Measurements from ENCODE around the gene ZNF519. TPM values are rescaled to one million over a fixed set of nuclear protein-coding genes. Genes with fewer than 3 reads are reported as not detected.

ZNF519 gene
- total and polyA plus RNA-seq, 2 of the 8 experiments (the other 6 are each of a cell fraction or from before 2014, with no cell fraction given), result 24.0 to 38.6 TPM

DNA sequence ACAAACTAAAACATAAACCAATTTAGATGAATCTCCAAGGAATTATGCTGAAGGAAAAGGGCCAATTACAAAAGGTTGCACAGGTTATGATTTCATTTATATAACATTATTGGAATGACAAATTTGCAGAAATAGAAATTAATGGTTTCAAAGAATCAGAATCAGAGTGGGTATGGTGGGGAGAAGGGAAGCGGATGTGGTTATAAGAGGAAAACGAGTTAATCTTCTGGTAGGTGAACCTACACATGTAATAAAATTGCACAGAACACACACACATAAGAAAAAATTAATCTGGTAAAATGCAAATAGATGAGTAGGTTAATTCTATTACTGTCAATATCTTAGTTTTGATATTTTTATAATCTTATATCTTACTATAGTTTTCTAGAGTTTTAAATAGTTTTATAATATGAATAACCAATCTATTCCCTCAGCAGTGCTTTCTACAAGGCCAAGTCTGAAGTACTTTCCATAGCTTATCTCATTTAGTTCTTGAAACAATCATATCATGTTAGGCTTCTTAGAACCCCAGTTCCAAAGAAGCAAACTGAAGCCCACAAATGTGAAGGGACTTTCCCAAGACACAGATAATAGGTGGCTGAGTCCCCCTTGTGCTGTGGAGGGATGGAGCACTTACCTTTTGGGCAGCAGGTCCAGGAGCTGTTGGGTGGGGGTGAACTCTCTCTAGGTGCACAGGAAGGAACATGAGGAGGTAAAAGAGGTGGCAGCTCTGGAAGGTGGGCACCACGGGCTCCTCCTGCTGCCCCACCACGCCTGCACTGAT is 31.5 kb downstream of the ZNF519 start:
- TF ChIP-seq RXRA (IDR thresholded peaks at IDR 0.05; ENCODE audit: insufficient read depth, low read depth, low read length), result no peak
- no peak for TF ChIP-seq EP300 (IDR thresholded peaks at IDR 0.05; ENCODE audit: borderline replicate concordance in 1 of 2, low read depth in 2 of 2, low read length in 2 of 2)
- no peak for TF ChIP-seq TBP (IDR thresholded peaks at IDR 0.05; ENCODE audit: low read depth, low read length)
- no peak for TF ChIP-seq GABPA (IDR thresholded peaks at IDR 0.05; ENCODE audit: borderline replicate concordance, insufficient read depth, low read length)
- no peak for TF ChIP-seq MAX (IDR thresholded peaks at IDR 0.05)
- TF ChIP-seq SIN3A (conservative IDR thresholded peaks at IDR 0.05 in 1 of 2, IDR thresholded peaks at IDR 0.05 in 1 of 2; ENCODE audit: low read depth in 1 of 2, low read length in 2 of 2), result no peak
- TF ChIP-seq TAF1 (IDR thresholded peaks at IDR 0.05; ENCODE audit: low read depth, low read length), result no peak
- TF ChIP-seq PHF8 (conservative IDR thresholded peaks at IDR 0.05; ENCODE audit: low read depth, low read length), result no peak
- no peak for TF ChIP-seq POLR2AphosphoS5 (IDR thresholded peaks at IDR 0.05; ENCODE audit: low read depth, low read length)
- no peak for TF ChIP-seq ZNF274 (IDR thresholded peaks at IDR 0.05; ENCODE audit: borderline replicate concordance, extremely low read depth, low read length)
- Histone ChIP-seq H3K23ac (ENCODE audit: insufficient read length) (no peak overlapping the region), H3K79me1 (ENCODE audit: low read depth, low read length) (0 out of 2 replicates have a peak, but pooled peaks cover 2% of the 10 kb centered on the region), H3K9ac (replicated peaks in 1 of 4; ENCODE audit: extremely low read depth in 1 of 4, low read depth in 3 of 4, low read length in 3 of 4) (no peak overlapping the region), H3K4ac (replicated peaks; ENCODE audit: insufficient read length, low read depth, low read length) (no peak overlapping the region), H4K91ac (replicated peaks; ENCODE audit: insufficient read length, low read length) (no peak overlapping the region), H3K79me2 (ENCODE audit: control insufficient read depth in 1 of 2, insufficient read depth in 2 of 2, low read length in 2 of 2) (peaks cover 0 to 16% of the 10 kb centered on the region in 2 experiments; a peak in 2 of 4 replicates), H3K18ac (ENCODE audit: extremely low read depth, low read length) (no peak overlapping the region), H2AFZ (ENCODE audit: low read length) (no peak overlapping the region), H4K8ac (ENCODE audit: extremely low read depth, insufficient read depth, low read length) (no peak overlapping the region), H2BK20ac (ENCODE audit: low read length) (no peak overlapping the region), H2AK5ac (ENCODE audit: low read depth, low read length) (no peak overlapping the region), H3K14ac (ENCODE audit: insufficient read length) (no peak overlapping the region), H3K27ac (ENCODE audit: low read depth, low read length) (no peak overlapping the region), H3K4me1 (replicated peaks in 1 of 4; ENCODE audit: control insufficient read depth in 3 of 4, insufficient read depth in 4 of 4, low read length in 3 of 4) (no peaks in the 10 kb centered on the region), H2BK120ac (replicated peaks; ENCODE audit: low read depth, low read length) (no peak overlapping the region), H3K4me3 (ENCODE audit: extremely low read depth in 1 of 4, insufficient read depth in 2 of 4, low read depth in 3 of 4, low read length in 4 of 4) (no peak overlapping the region), H4K5ac (ENCODE audit: insufficient read length, low read depth, low read length) (no peak overlapping the region), H2BK12ac (ENCODE audit: low read depth, low read length) (no peak overlapping the region), H4K20me1 (replicated peaks in 1 of 2; ENCODE audit: control insufficient read depth in 1 of 2, insufficient read depth in 2 of 2, low read length in 2 of 2) (peaks cover 0 to 2% of the 10 kb centered on the region in 2 experiments), H2BK5ac (ENCODE audit: low read depth, low read length) (no peak overlapping the region), H2BK15ac (ENCODE audit: low read length) (no peak overlapping the region), H3K56ac (replicated peaks; ENCODE audit: insufficient read length, low read depth, low read length) (no peak overlapping the region), H3K36me3 (ENCODE audit: control insufficient read depth in 2 of 4, insufficient read depth in 4 of 4, low read length in 3 of 4) (peaks cover 2 to 31% (median 10%) of the 10 kb centered on the region in 4 experiments; a peak in 6 of 8 replicates), H3K23me2 (ENCODE audit: low read depth, low read length) (no peaks in the 10 kb centered on the region), H3K9me3 (ENCODE audit: insufficient read depth in 2 of 2, low read depth in 1 of 2, low read length in 1 of 2) (peaks cover 15 to 16% of the 10 kb centered on the region in 2 experiments), H3K27me3 (replicated peaks in 1 of 4; ENCODE audit: control insufficient read depth in 3 of 4, extremely low read depth in 1 of 4, insufficient read depth in 3 of 4, low read length in 3 of 4) (no peaks in the 10 kb centered on the region), H3K4me2 (ENCODE audit: insufficient read depth in 1 of 2, low read depth in 2 of 2, low read length in 2 of 2) (no peak overlapping the region)
- FAIRE-seq (no peak), DNase-seq (ENCODE audit: low read depth in 1 of 2, low spot score in 2 of 2) (no peak)
- 90% methylated on average over 4 of the region's 4 CpGs; no CpG with 5 or more reads in 1 of the 2 experiments for WGBS, 2 experiments (ENCODE audit: extremely low coverage in 1 of 2, insufficient coverage in 1 of 2, insufficient read length in 1 of 2, insufficient replicate concordance in 2 of 2, low coverage in 1 of 2, low lambda C conversion rate in 2 of 2, missing lambda C conversion rate in 1 of 2)
- POLR2A ChIA-PET (ENCODE audit: partially characterized antibody), result no interaction called here
- CTCF ChIA-PET (ENCODE audit: partially characterized antibody), result interaction anchor here (2.2 kb wide), 1 partner anchor 14 kb away, joined by 5 read pairs; no protein-coding TSS in a partner anchor

Data from H1 (cell line).